GM19193 (cell line): Measurements from ENCODE around the gene ALG14.

Experiments
- POLR2A ChIP-seq: IDR thresholded peaks from 4 replicates; pipeline ENCODE4 v1.6.1; 2011; ENCODE audit not compliant: insufficient read depth, insufficient read length; ENCODE audit errors: extremely low read depth

Gene ALG14

DNA sequence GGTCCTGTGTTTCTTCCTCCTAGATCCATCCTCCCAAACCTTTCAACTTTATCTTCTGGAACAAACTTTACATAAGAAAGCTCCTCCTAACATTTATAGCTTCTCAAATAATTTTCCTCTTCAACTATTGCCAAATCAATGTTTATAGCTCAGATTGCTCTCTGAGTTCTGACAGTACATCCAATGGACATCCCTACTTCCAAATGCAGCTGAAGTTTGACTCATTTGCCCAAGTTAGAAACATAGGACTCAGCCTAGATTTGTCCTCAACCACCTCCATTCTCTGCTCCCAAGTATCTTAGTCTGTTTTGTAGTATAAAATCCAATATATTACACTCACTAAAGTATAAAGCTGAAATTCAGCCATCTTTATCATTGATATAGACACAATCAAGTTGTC is 62.6 kb downstream of the ALG14 start:
- no peak for TF ChIP-seq POLR2A

DNA sequence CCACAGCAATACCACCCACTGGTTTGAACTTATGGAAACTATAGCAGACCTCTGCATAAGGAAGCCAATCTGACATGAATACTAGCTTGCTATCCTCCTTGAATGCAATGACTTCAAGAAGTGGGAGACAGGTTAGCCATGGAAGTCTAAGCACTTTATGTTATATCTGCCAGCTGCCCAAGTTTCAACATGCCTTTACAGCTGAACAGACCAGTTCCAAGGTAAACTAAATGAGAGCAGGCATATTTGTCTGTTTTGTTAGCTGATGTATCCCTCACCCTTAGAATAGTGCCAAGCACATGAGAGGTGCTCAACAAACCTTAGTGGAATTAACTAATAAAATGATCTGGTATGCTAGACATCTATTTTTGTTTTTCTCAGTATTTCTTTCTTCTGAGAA is 65.1 kb downstream of the ALG14 start:
- TF ChIP-seq POLR2A: no peak

DNA sequence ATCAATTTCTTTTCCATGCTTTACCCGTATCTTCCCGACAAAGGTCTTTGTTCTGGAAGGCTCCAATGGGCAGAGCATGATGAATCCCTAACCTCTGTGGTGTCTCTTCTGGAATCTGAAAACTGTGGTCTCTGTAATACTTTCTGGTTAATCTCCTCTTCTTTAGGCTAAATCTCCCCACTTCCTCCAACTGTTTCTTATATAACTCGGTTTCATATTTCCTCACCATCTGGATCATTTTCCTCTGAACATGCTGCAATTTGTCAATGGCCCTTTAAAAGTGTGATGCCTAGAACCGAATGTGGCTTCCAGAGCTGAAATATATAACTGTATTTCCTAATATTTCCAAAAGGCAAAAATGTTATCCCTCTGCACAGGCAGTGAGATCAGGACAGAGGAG is 66.1 kb downstream of the ALG14 start:
- no peak for TF ChIP-seq POLR2A

DNA sequence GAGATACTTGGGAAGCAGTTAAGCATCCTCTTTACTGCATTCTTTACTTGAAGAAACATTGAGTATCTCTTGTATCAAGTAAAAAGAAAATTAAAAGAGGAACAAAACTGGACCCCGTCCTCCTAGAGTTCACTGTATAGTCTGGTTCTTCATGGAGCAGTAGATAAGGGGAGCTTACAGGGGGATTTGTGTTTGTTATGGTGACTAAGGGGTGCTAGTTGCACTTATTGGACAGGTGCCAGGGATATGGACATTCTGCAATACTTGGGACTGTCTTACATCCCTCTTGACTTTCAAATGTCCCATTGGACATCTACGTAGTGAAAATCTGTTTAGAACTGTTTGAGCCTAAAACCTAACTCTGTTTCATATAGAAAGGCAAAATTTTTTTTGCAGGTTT is 67.2 kb downstream of the ALG14 start:
- no peak for TF ChIP-seq POLR2A

DNA sequence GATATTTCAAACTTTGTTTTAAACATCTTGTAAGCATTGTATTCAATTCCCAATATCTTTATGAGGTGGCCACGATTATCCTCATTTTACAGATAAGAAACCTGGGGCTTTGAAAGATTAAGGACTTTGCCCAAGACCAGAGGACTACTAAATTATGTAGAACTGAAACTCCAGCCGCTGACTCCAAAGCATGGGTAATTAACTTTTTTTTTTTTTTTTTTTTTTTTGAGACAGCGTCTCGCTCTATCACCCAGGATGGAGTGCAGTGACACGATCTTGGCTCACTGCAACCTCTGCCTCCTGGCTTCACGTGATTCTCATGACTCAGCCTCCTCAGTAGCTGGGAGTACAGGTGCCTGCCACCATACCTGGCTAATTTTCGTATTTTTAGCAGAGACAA is 68.7 kb downstream of the ALG14 start:
- no peak for TF ChIP-seq POLR2A

DNA sequence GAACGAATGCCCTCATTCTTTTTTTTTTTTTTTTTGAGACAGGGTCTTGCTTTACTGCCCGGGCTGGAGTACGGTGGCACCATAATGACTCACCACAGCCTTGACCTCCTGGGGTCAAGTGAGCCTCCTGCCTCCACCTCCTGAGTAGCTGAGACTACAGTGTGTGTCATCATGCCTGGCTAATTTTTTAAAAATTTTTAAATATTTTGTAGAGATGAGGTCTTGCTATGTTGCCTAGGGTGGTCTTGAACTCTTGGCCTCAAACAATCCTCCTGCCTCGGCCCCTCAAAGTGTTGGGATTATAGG is 69.4 kb downstream of the ALG14 start:
- no peak for TF ChIP-seq POLR2A

DNA sequence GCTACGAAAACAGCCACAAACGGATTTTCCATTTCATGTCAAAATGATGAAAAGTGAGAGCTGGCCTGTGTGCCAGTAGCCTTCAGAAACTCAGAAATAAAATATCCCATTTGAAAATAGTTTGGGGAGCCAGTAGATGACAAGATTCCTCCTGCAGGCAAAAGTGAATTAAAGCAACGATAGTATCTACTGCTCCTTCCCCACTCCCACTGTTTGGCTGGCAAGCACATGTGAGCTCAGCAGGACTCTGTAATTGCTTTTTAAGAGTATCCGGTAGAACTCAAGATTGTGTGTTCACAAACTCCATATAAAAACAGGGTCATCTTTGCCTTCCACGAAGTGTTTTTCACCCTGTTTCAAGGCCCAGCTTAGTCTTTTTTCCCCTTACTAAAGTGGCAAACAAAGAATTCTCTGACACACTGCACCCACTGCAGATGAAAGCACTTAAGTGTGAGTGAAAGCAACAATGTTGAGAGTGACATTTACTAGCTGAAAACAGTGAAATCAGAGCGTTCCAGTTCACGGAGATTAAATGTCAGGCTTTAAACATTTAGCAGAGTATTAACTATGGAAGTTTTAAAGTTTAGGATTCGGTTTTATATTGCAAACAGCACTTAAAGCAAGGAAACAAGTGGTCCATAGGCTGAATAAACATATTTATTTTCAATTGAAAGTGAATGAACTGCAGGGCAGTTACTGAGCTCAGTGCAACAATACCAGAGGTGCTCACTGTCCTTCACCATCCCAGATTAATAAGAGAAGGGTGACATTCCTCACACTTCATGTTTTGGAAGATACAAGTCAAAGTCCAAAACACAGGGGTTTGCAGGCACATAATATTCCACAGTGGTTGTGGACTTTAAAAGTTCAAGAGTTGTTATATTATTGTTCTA is 70.0 kb downstream of the ALG14 start:
- no peak for TF ChIP-seq POLR2A

DNA sequence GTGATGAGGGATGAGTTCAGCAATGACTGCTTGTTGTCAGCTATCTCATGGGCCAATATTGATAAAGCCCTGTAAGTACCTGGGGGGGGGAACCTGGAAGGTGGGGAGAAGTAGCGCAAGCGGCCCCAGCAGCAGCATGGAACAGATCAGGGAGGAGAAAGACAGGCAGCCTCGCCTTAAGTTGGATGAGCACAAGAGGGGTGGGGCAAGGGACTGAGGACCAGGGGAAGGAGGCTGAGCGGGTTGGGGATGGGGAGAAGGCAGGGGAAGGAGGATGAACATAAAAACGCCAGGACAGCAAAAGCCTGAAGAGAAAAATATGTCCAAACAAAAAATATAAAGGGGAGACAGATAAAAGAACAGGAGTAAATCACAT is 70.6 kb downstream of the ALG14 start:
- TF ChIP-seq POLR2A: no peak

DNA sequence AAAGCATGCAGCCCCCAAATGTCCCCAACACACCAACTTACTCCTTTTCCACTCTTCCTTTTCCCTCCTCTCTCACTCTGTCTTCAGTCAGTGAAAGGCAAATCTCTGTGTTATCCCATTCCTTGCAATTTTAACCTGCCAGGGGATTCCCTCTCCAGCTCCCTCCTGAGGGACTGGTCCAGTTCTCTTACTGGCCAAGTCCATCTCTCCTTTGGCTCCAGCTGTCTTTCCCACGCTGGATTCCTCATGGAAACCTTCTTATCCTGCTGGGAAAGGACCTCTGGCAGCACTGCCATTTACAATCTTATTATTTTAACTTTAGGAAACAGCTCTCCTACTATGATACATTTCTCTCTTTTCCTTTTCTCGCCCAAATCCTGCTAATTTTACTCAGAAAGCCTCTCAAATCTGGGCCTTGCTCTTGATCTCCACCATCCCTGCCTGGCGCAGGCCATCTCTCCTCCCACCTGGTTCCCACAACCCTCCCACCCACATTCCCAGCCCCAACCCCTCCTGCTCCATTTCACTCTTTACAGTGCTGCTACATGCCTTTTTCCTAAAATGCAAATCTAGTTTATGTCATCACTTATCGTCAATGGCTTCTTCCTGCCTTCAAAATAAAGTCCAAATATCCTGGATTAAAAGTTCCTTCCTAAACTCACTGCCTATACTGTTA is 73.2 kb downstream of the ALG14 start:
- TF ChIP-seq POLR2A: no peak

DNA sequence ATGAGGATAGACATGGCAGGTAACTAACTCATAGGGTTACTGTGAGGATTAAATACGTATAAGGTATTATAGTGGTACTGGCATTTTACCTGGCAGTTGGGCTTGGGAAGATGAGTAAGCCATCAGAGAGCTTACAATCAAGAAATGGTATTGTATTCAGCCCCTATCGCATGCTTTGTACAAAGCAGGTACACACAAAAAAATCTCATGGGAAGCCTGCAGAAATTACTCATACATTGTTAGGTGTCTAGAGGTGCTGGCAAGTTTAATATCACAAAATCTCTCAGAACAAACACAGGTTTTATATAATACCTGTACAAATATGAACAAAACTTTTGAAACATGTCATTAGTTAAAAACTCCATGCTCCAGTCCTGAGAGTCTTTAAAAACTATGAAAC is 74.0 kb downstream of the ALG14 start:
- no peak for TF ChIP-seq POLR2A

DNA sequence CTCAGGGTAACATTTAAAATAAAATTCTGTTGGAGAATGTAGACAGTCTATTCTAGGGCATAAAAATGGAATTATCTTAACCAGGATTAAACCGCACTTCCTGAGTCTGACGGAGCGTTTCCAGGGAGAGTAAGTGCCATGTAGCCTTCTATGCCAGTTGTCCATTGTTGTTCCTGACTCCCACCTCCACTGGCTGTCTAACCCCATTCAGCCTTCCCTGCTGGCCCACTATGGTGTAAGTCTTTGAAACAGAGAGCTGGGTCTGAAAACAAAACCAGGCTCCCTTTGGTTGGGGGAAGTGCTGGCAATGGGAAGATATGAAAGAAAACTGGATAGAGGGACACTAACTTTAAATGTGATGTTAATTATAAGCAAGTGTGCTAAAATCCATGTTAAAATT is 74.6 kb downstream of the ALG14 start:
- no peak for TF ChIP-seq POLR2A

DNA sequence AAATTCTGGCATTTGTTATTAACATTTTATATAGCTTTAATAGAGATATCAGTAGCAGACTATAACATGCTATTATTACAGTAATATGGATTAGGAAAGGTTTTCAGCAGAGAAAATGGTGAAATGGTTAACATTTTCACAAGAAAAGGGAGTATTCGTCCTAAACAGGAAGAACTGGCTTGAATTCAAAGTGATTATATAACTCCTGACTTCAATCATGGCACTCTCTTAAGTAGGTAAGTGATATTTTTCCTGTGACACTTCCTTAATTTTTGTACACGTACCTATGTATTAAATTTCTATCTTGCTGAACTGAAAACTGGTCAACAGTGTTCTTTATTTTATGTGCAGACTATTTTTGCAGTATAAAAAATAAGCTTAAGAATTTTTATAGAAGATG is 77.9 kb downstream of the ALG14 start:
- TF ChIP-seq POLR2A: no peak

DNA sequence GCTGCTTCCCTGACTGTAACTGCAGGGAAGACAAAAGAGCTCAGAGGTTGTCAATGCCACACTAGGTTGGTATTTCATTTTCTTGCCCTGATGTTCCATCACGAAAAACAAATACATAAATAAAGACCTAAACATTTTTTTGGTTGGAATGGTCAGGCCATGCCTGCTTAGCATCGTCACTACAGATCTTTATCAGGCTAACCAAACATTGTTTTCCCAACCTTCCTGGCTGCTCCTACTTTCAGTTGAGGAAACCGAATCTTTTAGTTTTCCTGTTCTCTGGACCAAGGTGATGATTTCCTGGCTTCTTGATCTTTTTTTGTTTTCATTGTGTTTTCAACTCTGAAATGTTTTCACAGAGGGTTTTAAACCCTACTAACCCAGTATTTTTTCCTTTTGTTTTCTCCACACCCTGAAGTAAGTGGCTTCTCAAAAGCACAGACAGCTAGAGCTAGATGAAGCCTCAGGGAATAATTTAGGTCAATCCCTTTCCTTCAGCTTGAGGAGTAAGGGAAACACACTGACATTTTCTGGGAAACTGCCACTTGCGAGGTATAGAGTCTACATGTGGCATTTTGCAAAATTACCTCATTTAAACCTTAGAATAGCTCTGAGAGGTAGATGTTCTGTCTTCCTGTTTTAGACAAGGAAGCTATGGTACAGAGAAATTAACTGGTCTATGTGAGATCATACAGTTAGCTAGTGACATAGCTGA is 78.7 kb downstream of the ALG14 start:
- TF ChIP-seq POLR2A: no peak

DNA sequence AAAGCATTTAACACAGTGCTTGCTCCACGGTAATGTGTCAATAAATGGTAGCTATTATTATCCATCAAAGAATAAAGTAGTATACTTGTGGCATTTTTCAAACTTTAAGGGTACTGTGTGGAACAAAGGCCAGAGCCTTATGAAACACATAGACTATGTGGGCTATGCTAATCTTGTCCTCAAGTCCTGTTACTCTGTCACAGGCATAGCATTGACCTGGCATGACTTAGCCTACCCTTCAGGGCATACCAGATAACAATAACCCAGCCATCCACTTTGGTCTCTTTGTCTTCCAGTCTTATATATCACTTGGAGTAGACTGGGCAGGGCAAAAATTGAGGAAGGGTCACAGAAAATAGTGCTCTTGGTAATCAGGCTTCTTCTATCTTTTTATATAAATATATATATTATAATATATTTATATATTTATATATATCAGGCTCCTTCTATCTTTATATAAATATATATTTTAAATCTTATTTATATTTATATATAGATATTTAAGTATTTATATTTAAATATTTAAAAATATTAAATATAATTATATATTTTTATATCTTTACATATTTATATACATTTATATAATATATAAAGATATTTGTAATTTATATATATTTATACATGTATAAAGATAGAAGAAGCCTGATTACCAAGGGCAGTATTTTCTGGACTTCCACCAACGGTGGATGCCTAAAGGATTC is 79.7 kb downstream of the ALG14 start:
- no peak for TF ChIP-seq POLR2A

DNA sequence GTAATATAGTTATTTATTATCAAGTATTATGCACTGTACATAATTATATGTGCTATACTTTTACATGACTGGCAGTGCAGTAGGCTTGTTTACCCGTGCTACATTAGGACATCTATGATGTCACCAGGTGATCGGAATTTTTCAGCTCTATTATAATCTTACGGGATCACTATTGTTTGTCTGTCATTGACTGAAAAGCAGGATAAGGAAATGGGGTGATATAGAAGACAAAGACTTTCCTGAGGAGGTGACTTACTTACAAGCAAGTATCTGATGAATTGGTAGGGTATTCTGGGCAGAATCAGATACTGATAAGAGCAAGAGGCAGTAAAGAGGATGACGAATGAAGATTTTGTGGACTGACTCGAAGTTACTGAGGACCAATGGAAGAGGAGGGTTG is 80.6 kb downstream of the ALG14 start:
- TF ChIP-seq POLR2A: no peak
